ENCODE data around the gene CDK2AP2. TPM values are rescaled to one million over a fixed set of nuclear protein-coding genes. Genes with fewer than 3 reads are reported as not detected.

Gene CDK2AP2
- polyA plus RNA-seq, 1 of the 3 experiments (the other 2 are of a cell fraction) = 47.9 TPM

DNA sequence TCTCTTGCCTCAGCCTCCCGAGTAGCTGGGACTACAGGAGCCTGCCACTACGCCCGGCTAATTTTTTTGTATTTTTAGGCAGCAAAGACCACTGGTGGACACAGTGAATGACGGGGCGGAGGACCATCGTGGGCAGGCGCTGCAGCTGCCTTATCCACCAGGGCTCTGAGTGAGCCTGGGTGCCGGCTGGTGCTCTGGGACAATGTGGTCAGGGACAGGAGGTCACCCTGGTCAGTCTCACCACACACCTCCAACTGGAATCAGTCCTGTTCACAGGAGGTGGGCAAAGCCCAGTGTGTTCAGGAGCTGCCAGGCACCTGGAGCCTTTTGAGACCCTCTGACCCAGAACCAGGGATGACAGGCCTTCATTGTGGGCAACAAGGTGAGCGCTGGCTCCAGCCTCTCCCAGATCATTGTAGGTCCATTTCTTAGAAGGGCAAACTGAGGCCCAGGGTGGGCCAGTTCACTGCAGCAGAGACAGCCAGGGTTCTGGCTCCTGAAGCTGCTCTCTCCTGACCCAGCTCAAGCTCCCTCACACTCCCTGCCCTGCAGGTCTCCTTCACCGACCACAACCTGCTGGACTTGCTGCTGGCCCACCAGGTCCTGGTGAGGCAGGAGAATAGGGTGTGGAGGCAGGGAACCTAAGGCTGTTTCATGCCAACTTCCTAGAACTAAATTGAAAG is 31.0 kb upstream of the CDK2AP2 start:
- H3F3A ChIP-seq (replicated peaks; ENCODE audit: insufficient read depth) = peaks cover 3% of the 10 kb centered on the region
- H4K20me1 ChIP-seq (ENCODE audit: insufficient read depth) = no peaks in the 10 kb centered on the region
- peaks cover 8% of the 10 kb centered on the region; the same call in 1 of the 2 replicates for H3K9me3 ChIP-seq
- no peak overlapping the region for H3K27ac ChIP-seq (ENCODE audit: low read depth in 2 of 2, low read length in 1 of 2)
- H3K9me2 ChIP-seq = no peaks in the 10 kb centered on the region
- TF ChIP-seq GATA2 (CRISPR knock-in tag; IDR thresholded peaks at IDR 0.05) = no peak
- TF ChIP-seq, protein P1, sequence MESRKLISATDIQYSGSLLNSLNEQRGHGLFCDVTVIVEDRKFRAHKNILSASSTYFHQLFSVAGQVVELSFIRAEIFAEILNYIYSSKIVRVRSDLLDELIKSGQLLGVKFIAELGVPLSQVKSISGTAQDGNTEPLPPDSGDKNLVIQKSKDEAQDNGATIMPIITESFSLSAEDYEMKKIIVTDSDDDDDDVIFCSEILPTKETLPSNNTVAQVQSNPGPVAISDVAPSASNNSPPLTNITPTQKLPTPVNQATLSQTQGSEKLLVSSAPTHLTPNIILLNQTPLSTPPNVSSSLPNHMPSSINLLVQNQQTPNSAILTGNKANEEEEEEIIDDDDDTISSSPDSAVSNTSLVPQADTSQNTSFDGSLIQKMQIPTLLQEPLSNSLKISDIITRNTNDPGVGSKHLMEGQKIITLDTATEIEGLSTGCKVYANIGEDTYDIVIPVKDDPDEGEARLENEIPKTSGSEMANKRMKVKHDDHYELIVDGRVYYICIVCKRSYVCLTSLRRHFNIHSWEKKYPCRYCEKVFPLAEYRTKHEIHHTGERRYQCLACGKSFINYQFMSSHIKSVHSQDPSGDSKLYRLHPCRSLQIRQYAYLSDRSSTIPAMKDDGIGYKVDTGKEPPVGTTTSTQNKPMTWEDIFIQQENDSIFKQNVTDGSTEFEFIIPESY (IDR thresholded peaks at IDR 0.05; ENCODE audit: borderline replicate concordance, low read depth) = no peak
- TF ChIP-seq SMC3 (IDR thresholded peaks at IDR 0.05; ENCODE audit: low read depth, low read length) = no peak
- TF ChIP-seq TAF1 (IDR thresholded peaks at IDR 0.05; ENCODE audit: borderline replicate concordance, low read depth, low read length) = no peak
- TF ChIP-seq SIN3A (IDR thresholded peaks at IDR 0.05; ENCODE audit: borderline replicate concordance, low read depth, low read length) = no peak
- TF ChIP-seq, protein P2, sequence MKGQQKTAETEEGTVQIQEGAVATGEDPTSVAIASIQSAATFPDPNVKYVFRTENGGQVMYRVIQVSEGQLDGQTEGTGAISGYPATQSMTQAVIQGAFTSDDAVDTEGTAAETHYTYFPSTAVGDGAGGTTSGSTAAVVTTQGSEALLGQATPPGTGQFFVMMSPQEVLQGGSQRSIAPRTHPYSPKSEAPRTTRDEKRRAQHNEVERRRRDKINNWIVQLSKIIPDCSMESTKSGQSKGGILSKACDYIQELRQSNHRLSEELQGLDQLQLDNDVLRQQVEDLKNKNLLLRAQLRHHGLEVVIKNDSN (IDR thresholded peaks at IDR 0.05; ENCODE audit: borderline replicate concordance, low read depth) = no peak
- no peak for TF ChIP-seq RAD21 (IDR thresholded peaks at IDR 0.05; ENCODE audit: low read length)
- no peak for TF ChIP-seq GABPA (IDR thresholded peaks at IDR 0.05; ENCODE audit: low read depth)
- TF ChIP-seq, protein P3, sequence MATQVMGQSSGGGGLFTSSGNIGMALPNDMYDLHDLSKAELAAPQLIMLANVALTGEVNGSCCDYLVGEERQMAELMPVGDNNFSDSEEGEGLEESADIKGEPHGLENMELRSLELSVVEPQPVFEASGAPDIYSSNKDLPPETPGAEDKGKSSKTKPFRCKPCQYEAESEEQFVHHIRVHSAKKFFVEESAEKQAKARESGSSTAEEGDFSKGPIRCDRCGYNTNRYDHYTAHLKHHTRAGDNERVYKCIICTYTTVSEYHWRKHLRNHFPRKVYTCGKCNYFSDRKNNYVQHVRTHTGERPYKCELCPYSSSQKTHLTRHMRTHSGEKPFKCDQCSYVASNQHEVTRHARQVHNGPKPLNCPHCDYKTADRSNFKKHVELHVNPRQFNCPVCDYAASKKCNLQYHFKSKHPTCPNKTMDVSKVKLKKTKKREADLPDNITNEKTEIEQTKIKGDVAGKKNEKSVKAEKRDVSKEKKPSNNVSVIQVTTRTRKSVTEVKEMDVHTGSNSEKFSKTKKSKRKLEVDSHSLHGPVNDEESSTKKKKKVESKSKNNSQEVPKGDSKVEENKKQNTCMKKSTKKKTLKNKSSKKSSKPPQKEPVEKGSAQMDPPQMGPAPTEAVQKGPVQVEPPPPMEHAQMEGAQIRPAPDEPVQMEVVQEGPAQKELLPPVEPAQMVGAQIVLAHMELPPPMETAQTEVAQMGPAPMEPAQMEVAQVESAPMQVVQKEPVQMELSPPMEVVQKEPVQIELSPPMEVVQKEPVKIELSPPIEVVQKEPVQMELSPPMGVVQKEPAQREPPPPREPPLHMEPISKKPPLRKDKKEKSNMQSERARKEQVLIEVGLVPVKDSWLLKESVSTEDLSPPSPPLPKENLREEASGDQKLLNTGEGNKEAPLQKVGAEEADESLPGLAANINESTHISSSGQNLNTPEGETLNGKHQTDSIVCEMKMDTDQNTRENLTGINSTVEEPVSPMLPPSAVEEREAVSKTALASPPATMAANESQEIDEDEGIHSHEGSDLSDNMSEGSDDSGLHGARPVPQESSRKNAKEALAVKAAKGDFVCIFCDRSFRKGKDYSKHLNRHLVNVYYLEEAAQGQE (IDR thresholded peaks at IDR 0.05; ENCODE audit: low read depth, low read length) = no peak
- no peak for TF ChIP-seq MEF2A (IDR thresholded peaks at IDR 0.05; ENCODE audit: borderline replicate concordance, low read depth)
- no peak for TF ChIP-seq FOXJ3 (CRISPR knock-in tag; IDR thresholded peaks at IDR 0.05)
- no peak for TF ChIP-seq JUND (IDR thresholded peaks at IDR 0.05)
- TF ChIP-seq, protein P4, sequence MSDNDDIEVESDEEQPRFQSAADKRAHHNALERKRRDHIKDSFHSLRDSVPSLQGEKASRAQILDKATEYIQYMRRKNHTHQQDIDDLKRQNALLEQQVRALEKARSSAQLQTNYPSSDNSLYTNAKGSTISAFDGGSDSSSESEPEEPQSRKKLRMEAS (IDR thresholded peaks at IDR 0.05; ENCODE audit: low read depth) = no peak
- no peak for TF ChIP-seq FOSL2 (IDR thresholded peaks at IDR 0.05; ENCODE audit: borderline replicate concordance, low read depth)
- no peak for TF ChIP-seq NFIC (IDR thresholded peaks at IDR 0.05; ENCODE audit: borderline replicate concordance)
- no peak for TF ChIP-seq POLR2AphosphoS5 (IDR thresholded peaks at IDR 0.05; ENCODE audit: low read depth, low read length)
- ChIA-PET CTCF (interaction anchor here (0.6 kb wide), 2 partner anchors 193 to 860 kb away, joined by 3 read pairs; no protein-coding TSS in a partner anchor), POLR2A (no interaction called here)
- no peaks in the 10 kb centered on the region for H3K27me3 ChIP-seq (ENCODE audit: insufficient read depth)
- H3K36me3 ChIP-seq (replicated peaks in 1 of 2; ENCODE audit: control insufficient read depth in 1 of 2, insufficient read depth in 2 of 2, low read length in 1 of 2) = no peaks in the 10 kb centered on the region
- no peaks in the 10 kb centered on the region for H3K4me1 ChIP-seq (ENCODE audit: control insufficient read depth in 1 of 2, insufficient read depth in 2 of 2, low read depth in 1 of 2, low read length in 1 of 2)
- H2AFZ ChIP-seq (ENCODE audit: low read depth) = no peak overlapping the region
- no peak overlapping the region for H3K9ac ChIP-seq
- no peaks in the 10 kb centered on the region for H3K79me2 ChIP-seq (ENCODE audit: insufficient read depth)
- WGBS (ENCODE audit: low lambda C conversion rate) = 68% methylated on average over 8 of the region's 10 CpGs
- no peak for DNase-seq
- H3K4me2 ChIP-seq = no peak overlapping the region
- no peak overlapping the region for H3K4me3 ChIP-seq (ENCODE audit: low read depth in 2 of 2, low read length in 1 of 2)
